Trophoblast cell (in vitro differentiated cells and primary cell): ENCODE data around the gene MEX3A.
A peak's percentile ranks its signal among the peaks of the same experiment; 100 is the strongest.

ENCODE experiments used
- DNase-seq, 2 donors: peaks; one replicate each; pipeline ENCODE4 v3.0.0-alpha.2; 2016
- H2AFZ ChIP-seq: 2 replicates; pipeline ENCODE4 v1.6.1; 2013; ENCODE audit warnings: low read length, moderate library complexity, mild to moderate bottlenecking; ENCODE audit not compliant: insufficient read depth, poor library complexity
- H2AK5ac ChIP-seq: 2 replicates; pipeline ENCODE4 v1.6.1; 2013; ENCODE audit warnings: mild to moderate bottlenecking, low read length
- H2BK120ac ChIP-seq: 2 replicates; pipeline ENCODE4 v1.6.1; 2013; ENCODE audit warnings: low read length, mild to moderate bottlenecking, moderate library complexity; ENCODE audit not compliant: insufficient read depth, poor library complexity
- H2BK12ac ChIP-seq: 2 replicates; pipeline ENCODE4 v1.6.1; 2013; ENCODE audit warnings: mild to moderate bottlenecking, low read length, moderate library complexity
- H2BK5ac ChIP-seq: 2 replicates; pipeline ENCODE4 v1.6.1; 2013; ENCODE audit warnings: low read length, low read depth, moderate library complexity, mild to moderate bottlenecking; ENCODE audit not compliant: poor library complexity
- H3K14ac ChIP-seq: 2 replicates; pipeline ENCODE4 v1.6.1; 2013; ENCODE audit warnings: mild to moderate bottlenecking, low read length
- H3K18ac ChIP-seq: 2 replicates; pipeline ENCODE4 v1.6.1; 2013; ENCODE audit warnings: mild to moderate bottlenecking, low read length
- H3K23ac ChIP-seq: 2 replicates; pipeline ENCODE4 v1.6.1; 2013; ENCODE audit warnings: low read length
- H3K27ac ChIP-seq: 2 replicates; pipeline ENCODE4 v1.5.1; 2013; ENCODE audit warnings: low read depth, mild to moderate bottlenecking, inconsistent platforms, low read length, moderate library complexity
- H3K27me3 ChIP-seq: 2 replicates; pipeline ENCODE4 v1.6.1; 2013; ENCODE audit warnings: inconsistent platforms, mild to moderate bottlenecking, low read length, moderate library complexity; ENCODE audit not compliant: insufficient read depth
- H3K36me3 ChIP-seq, 2 experiments: 1 replicate in 1 of 2; 2 replicates in 1 of 2; pipeline ENCODE4 v1.6.1; 2013; ENCODE audit warnings: low read length in 2 of 2, mild to moderate bottlenecking in 2 of 2, moderate library complexity in 1 of 2; ENCODE audit not compliant: insufficient read depth in 2 of 2, control insufficient read depth in 1 of 2
- H3K4ac ChIP-seq: 2 replicates; pipeline ENCODE4 v1.6.1; 2013; ENCODE audit warnings: low read depth, mild to moderate bottlenecking, low read length, moderate library complexity
- H3K4me1 ChIP-seq, 2 experiments: 1 replicate in 1 of 2; 2 replicates in 1 of 2; pipeline ENCODE4 v1.6.1; 2013; ENCODE audit warnings: low read length in 2 of 2, mild to moderate bottlenecking in 2 of 2, moderate library complexity in 1 of 2; ENCODE audit not compliant: insufficient read depth in 2 of 2, control insufficient read depth in 1 of 2
- H3K4me2 ChIP-seq: 2 replicates; pipeline ENCODE4 v1.6.1; 2013; ENCODE audit warnings: inconsistent platforms, mild to moderate bottlenecking, low read length, moderate library complexity
- H3K4me3 ChIP-seq: 2 replicates; pipeline ENCODE4 v1.5.1; 2013; ENCODE audit warnings: mild to moderate bottlenecking, low read depth, low read length, inconsistent platforms
- H3K79me1 ChIP-seq: one replicate; pipeline ENCODE4 v1.6.1; 2013; ENCODE audit warnings: low read length
- H3K79me2 ChIP-seq: 2 replicates; pipeline ENCODE4 v1.6.1; 2013; ENCODE audit warnings: low read length, mild to moderate bottlenecking; ENCODE audit not compliant: control insufficient read depth, insufficient read depth, poor library complexity
- H3K9ac ChIP-seq: 2 replicates; pipeline ENCODE4 v1.6.1; 2013; ENCODE audit warnings: mild to moderate bottlenecking, low read length
- H3K9me3 ChIP-seq: 2 replicates; pipeline ENCODE4 v1.6.1; 2013; ENCODE audit warnings: low read depth, mild to moderate bottlenecking, control low read depth, inconsistent platforms, low read length; ENCODE audit not compliant: insufficient read depth
- H4K12ac ChIP-seq: 2 replicates; pipeline ENCODE4 v1.6.1; 2013; ENCODE audit warnings: low read depth, mild to moderate bottlenecking, low read length, moderate library complexity
- H4K8ac ChIP-seq: 2 replicates; pipeline ENCODE4 v1.6.1; 2013; ENCODE audit warnings: low read depth, mild to moderate bottlenecking, low read length, moderate library complexity
- H4K91ac ChIP-seq: one replicate; pipeline ENCODE4 v1.6.1; 2013; ENCODE audit warnings: low read depth, mild to moderate bottlenecking, low read length, moderate library complexity
- WGBS: extraction: QIAGEN DNeasy Blood & Tissue Kit; methylation state at CpG from one replicate; pipeline ENCODE4 v1.1.7; 2013; ENCODE audit warnings: missing lambda C conversion rate; ENCODE audit not compliant: insufficient read length, insufficient coverage; ENCODE audit errors: extremely low coverage; 5-methylcytosine and 5-hydroxymethylcytosine counted together

The MEX3A gene

GRCh38 chr1:156100205-156100995 is 18.1 kb upstream of the MEX3A start:
- H2AK5ac ChIP-seq: no peak overlapping the region
- peaks cover 20 to 22% of the 10 kb centered on the region in 2 experiments for H3K36me3 ChIP-seq
- 100% methylated on average over 1 of the region's 4 CpGs for WGBS

GRCh38 chr1:156099282-156099681 is 17.0 kb upstream of the MEX3A start:
- DNase-seq: no peak
- no peak overlapping the region for H3K4me2 ChIP-seq
- no peaks in the 10 kb centered on the region for H3K9me3 ChIP-seq
- H3K27ac ChIP-seq: no peak overlapping the region
- no peak overlapping the region for H2BK5ac ChIP-seq
- peaks cover 20 to 25% of the 10 kb centered on the region in 2 experiments for H3K36me3 ChIP-seq
- no peak overlapping the region for H4K8ac ChIP-seq
- H3K79me2 ChIP-seq: peaks cover 11% of the 10 kb centered on the region
- H3K4me3 ChIP-seq: no peak overlapping the region
- no peak overlapping the region for H2AFZ ChIP-seq
- no peak overlapping the region for H2BK120ac ChIP-seq
- H3K18ac ChIP-seq: no peak overlapping the region
- no peak overlapping the region for H2AK5ac ChIP-seq
- peaks cover 19% of the 10 kb centered on the region for H3K79me1 ChIP-seq
- H3K9ac ChIP-seq: no peak overlapping the region
- no peak overlapping the region for H3K14ac ChIP-seq
- H4K12ac ChIP-seq: no peak overlapping the region
- no peak overlapping the region for H4K91ac ChIP-seq
- no CpG with 5 or more reads among the region's 3 CpGs for WGBS
- peaks cover 40 to 46% of the 10 kb centered on the region in 2 experiments for H3K4me1 ChIP-seq
- no peak overlapping the region for H3K4ac ChIP-seq
- H2BK12ac ChIP-seq: no peak overlapping the region
- no peaks in the 10 kb centered on the region for H3K27me3 ChIP-seq
- H3K23ac ChIP-seq: no peak overlapping the region

More at GRCh38 chr1:156100205-156100995, 18.1 kb upstream of the MEX3A start:
- H3K4me3 ChIP-seq: no peak overlapping the region
- H2BK5ac ChIP-seq: peak overlapping the region; percentile 10
- H3K23ac ChIP-seq: no peak overlapping the region
- no peak overlapping the region for H3K4ac ChIP-seq
- no peak overlapping the region for H3K27ac ChIP-seq
- H3K79me1 ChIP-seq: peaks cover 30% of the 10 kb centered on the region
- H3K9ac ChIP-seq: no peak overlapping the region
- no peaks in the 10 kb centered on the region for H3K9me3 ChIP-seq
- peak overlapping the region; percentile 4 for H4K8ac ChIP-seq
- H2BK12ac ChIP-seq: no peak overlapping the region
- H4K91ac ChIP-seq: no peak overlapping the region
- DNase-seq: no peak
- H2AFZ ChIP-seq: no peak overlapping the region
- H3K18ac ChIP-seq: peak overlapping the region; percentile 66
- no peak overlapping the region for H3K4me2 ChIP-seq
- H3K14ac ChIP-seq: no peak overlapping the region
- H2BK120ac ChIP-seq: no peak overlapping the region
- peaks cover 51 to 58% of the 10 kb centered on the region in 2 experiments for H3K4me1 ChIP-seq
- H4K12ac ChIP-seq: no peak overlapping the region
- H3K79me2 ChIP-seq: peaks cover 11% of the 10 kb centered on the region
- H3K27me3 ChIP-seq: no peaks in the 10 kb centered on the region

GRCh38 chr1:156098784-156099183 is 16.5 kb upstream of the MEX3A start:
- no peak overlapping the region for H2BK5ac ChIP-seq
- no peak overlapping the region for H4K8ac ChIP-seq
- no peak overlapping the region for H3K14ac ChIP-seq
- H3K79me1 ChIP-seq: peaks cover 15% of the 10 kb centered on the region
- H3K4me1 ChIP-seq: peaks cover 35 to 41% of the 10 kb centered on the region in 2 experiments
- no peak overlapping the region for H2AFZ ChIP-seq
- H4K12ac ChIP-seq: no peak overlapping the region
- H3K23ac ChIP-seq: no peak overlapping the region
- H3K36me3 ChIP-seq: peaks cover 24 to 29% of the 10 kb centered on the region in 2 experiments
- no peak overlapping the region for H3K4me3 ChIP-seq
- H4K91ac ChIP-seq: no peak overlapping the region
- H3K9me3 ChIP-seq: no peaks in the 10 kb centered on the region
- H2BK120ac ChIP-seq: no peak overlapping the region
- no peak overlapping the region for H2AK5ac ChIP-seq
- no peak overlapping the region for H2BK12ac ChIP-seq
- peaks cover 8% of the 10 kb centered on the region for H3K79me2 ChIP-seq
- no peak overlapping the region for H3K18ac ChIP-seq
- no CpG with 5 or more reads among the region's 2 CpGs for WGBS
- no peaks in the 10 kb centered on the region for H3K27me3 ChIP-seq
- H3K27ac ChIP-seq: no peak overlapping the region
- H3K4ac ChIP-seq: no peak overlapping the region
- no peak for DNase-seq
- no peak overlapping the region for H3K4me2 ChIP-seq
- H3K9ac ChIP-seq: no peak overlapping the region

GRCh38 chr1:156097499-156098178 is 15.4 kb upstream of the MEX3A start:
- Histone ChIP-seq H3K4me1 (peaks cover 24 to 30% of the 10 kb centered on the region in 2 experiments), H2AFZ (no peak overlapping the region), H2BK5ac (no peak overlapping the region), H3K27me3 (no peaks in the 10 kb centered on the region), H3K4me3 (no peak overlapping the region), H2BK120ac (peak overlapping the region; percentile 57), H3K79me1 (peaks cover 6% of the 10 kb centered on the region), H4K8ac (no peak overlapping the region), H4K12ac (peak overlapping the region; percentile 20), H3K27ac (no peak overlapping the region), H3K18ac (peak overlapping the region; percentile 40), H2BK12ac (no peak overlapping the region), H3K23ac (no peak overlapping the region), H3K4me2 (no peak overlapping the region), H3K36me3 (peaks cover 28 to 29% of the 10 kb centered on the region in 2 experiments), H2AK5ac (no peak overlapping the region), H3K9me3 (no peaks in the 10 kb centered on the region), H3K14ac (no peak overlapping the region), H3K4ac (peak overlapping the region; percentile 1), H3K9ac (no peak overlapping the region), H4K91ac (no peak overlapping the region), H3K79me2 (peaks cover 5% of the 10 kb centered on the region)
- no peak for DNase-seq
- no CpG with 5 or more reads among the region's 9 CpGs for WGBS
